CD14-positive monocyte (primary cell): ENCODE data around the gene TMTC2. TPM values are rescaled to one million over a fixed set of nuclear protein-coding genes. Genes with fewer than 3 reads are reported as not detected.

Source experiments
- DNase-seq, 3 donors: peaks; one replicate each; pipeline ENCODE4 v3.0.0-alpha.2; 2011 to 2022
- H2AFZ ChIP-seq: 2 replicates; pipeline ENCODE4 v1.6.0; 2012; ENCODE audit warnings: mild to moderate bottlenecking, low read depth, low read length, inconsistent platforms; ENCODE audit not compliant: insufficient read depth, poor library complexity, severe bottlenecking
- H3K27ac ChIP-seq, 2 donors: 1 replicate in 1 of 2; 2 replicates in 1 of 2; pipeline ENCODE4 v1.5.1; 2012 to 2013; ENCODE audit warnings: low read length in 2 of 2, control low read depth in 1 of 2, inconsistent platforms in 1 of 2, low read depth in 1 of 2, mild to moderate bottlenecking in 1 of 2
- H3K27me3 ChIP-seq, 2 donors: one replicate each; pipeline versions ENCODE4 v1.6.0 to v1.6.1; 2011 to 2013; ENCODE audit warnings: low read length in 2 of 2; ENCODE audit not compliant: control insufficient read depth in 2 of 2, insufficient read depth in 2 of 2
- H3K36me3 ChIP-seq, 2 donors: replicated peaks in 1 of 2; 1 replicate in 1 of 2; 2 replicates in 1 of 2; pipeline versions ENCODE4 v1.5.1 to v1.6.1; 2012 to 2013; ENCODE audit warnings: low read length in 2 of 2, control low read depth in 1 of 2, inconsistent platforms in 1 of 2, mild to moderate bottlenecking in 1 of 2; ENCODE audit not compliant: insufficient read depth in 2 of 2, control insufficient read depth in 1 of 2
- H3K4me1 ChIP-seq, 2 donors: 1 replicate in 1 of 2; 2 replicates in 1 of 2; pipeline versions ENCODE4 v1.5.1 to v1.6.1; 2012 to 2013; ENCODE audit warnings: low read length in 2 of 2, control low read depth in 1 of 2, inconsistent platforms in 1 of 2, mild to moderate bottlenecking in 1 of 2, moderate library complexity in 1 of 2; ENCODE audit not compliant: insufficient read depth in 2 of 2, control insufficient read depth in 1 of 2
- H3K4me2 ChIP-seq: replicated peaks from 2 replicates; pipeline ENCODE3; 2012; ENCODE audit warnings: low read length, moderate library complexity, mild to moderate bottlenecking; ENCODE audit not compliant: poor library complexity, severe bottlenecking; ENCODE audit errors: extremely low read depth
- H3K4me3 ChIP-seq, 3 experiments: fragments of 200-600 bp in 1 of 3; sonication (generic) in 1 of 3; replicated peaks in 1 of 3; 1 replicate in 2 of 3; 2 replicates in 1 of 3; pipeline ENCODE4 v1.5.1; 2011 to 2013; ENCODE audit warnings: low read length in 3 of 3, mild to moderate bottlenecking in 3 of 3, control low read depth in 2 of 3, low read depth in 2 of 3, inconsistent platforms in 1 of 3, moderate library complexity in 1 of 3
- H3K79me2 ChIP-seq: 2 replicates; pipeline ENCODE4 v1.6.0; 2012; ENCODE audit warnings: mild to moderate bottlenecking, control low read depth, inconsistent platforms, low read length, moderate library complexity; ENCODE audit not compliant: insufficient read depth
- H3K9ac ChIP-seq: 2 replicates; pipeline ENCODE4 v1.6.0; 2017; ENCODE audit warnings: low read length, mild to moderate bottlenecking; ENCODE audit not compliant: insufficient read depth, poor library complexity, severe bottlenecking
- H3K9me3 ChIP-seq, 2 donors: replicated peaks in 1 of 2; 1 replicate in 1 of 2; 2 replicates in 1 of 2; pipeline versions ENCODE4 v1.5.1 to v1.6.1; 2012 to 2013; ENCODE audit warnings: low read length in 2 of 2, control low read depth in 1 of 2; ENCODE audit not compliant: control insufficient read depth in 1 of 2, insufficient read depth in 1 of 2
- H4K20me1 ChIP-seq: 2 replicates; pipeline ENCODE4 v1.6.0; 2012; ENCODE audit warnings: mild to moderate bottlenecking, low read length, control low read depth, moderate library complexity; ENCODE audit not compliant: insufficient read depth
- H3K27ac Mint-ChIP-seq, 7 donors: one replicate each; pipeline ENCODE4 v1.8.0; 2020; ENCODE audit warnings: mild to moderate bottlenecking in 7 of 7, mixed read lengths in 7 of 7, moderate library complexity in 6 of 7, inconsistent platforms in 2 of 7
- H3K27me3 Mint-ChIP-seq, 3 donors: one replicate each; pipeline ENCODE4 v1.8.0; 2021 to 2022; ENCODE audit warnings: low read depth in 3 of 3, mild to moderate bottlenecking in 3 of 3, mixed read lengths in 3 of 3, moderate library complexity in 3 of 3, inconsistent platforms in 1 of 3
- H3K36me3 Mint-ChIP-seq, 2 donors: one replicate each; pipeline ENCODE4 v1.8.0; 2020; ENCODE audit warnings: mixed read lengths in 2 of 2, inconsistent platforms in 1 of 2, mild to moderate bottlenecking in 1 of 2
- H3K4me1 Mint-ChIP-seq: one replicate; pipeline ENCODE4 v1.8.0; 2020; ENCODE audit warnings: mild to moderate bottlenecking, mixed read lengths
- H3K4me3 Mint-ChIP-seq, 2 donors: one replicate each; pipeline ENCODE4 v1.8.0; 2020; ENCODE audit warnings: mild to moderate bottlenecking in 2 of 2, mixed read lengths in 2 of 2, moderate library complexity in 1 of 2
- H3K9me3 Mint-ChIP-seq, 7 donors: one replicate each; pipeline ENCODE4 v1.8.0; 2020 to 2022; ENCODE audit warnings: mixed read lengths in 7 of 7, mild to moderate bottlenecking in 6 of 7, moderate library complexity in 6 of 7, inconsistent platforms in 2 of 7
- WGBS: methylation state at CpG from one replicate; pipeline ENCODE4 v1.1.5; 2013; ENCODE audit warnings: missing lambda C conversion rate; ENCODE audit not compliant: insufficient coverage; 5-methylcytosine and 5-hydroxymethylcytosine counted together
- intact Hi-C, 2 donors: fragments of 100-400 bp; cut with micrococcal nuclease; formaldehyde crosslinking; loops; one replicate each; pipeline versions ENCODE4 v1.15.0 to v1.15.1; 2023
- polyA plus RNA-seq, 3 donors: library from polyadenylated mRNA; depleted of rRNA in 1 of 3; unstranded in 2 of 3; stranded (reverse) in 1 of 3; fragments of 300-500 nt in 2 of 3; fragments of >200 nt in 1 of 3; fragmentation: Illumina TruSeq in 2 of 3; gene quantifications; 1 replicate in 2 of 3; 2 replicates in 1 of 3; pipeline ENCODE4 v1.2.3, GENCODE V29; 2012 to 2021
- TF ChIP-seq, protein P1 (sequence below): fragments of 200-600 bp; IDR thresholded peaks from one replicate; pipeline ENCODE4 v1.8.0; 2022; ENCODE audit warnings: antibody characterized with exemption, mild to moderate bottlenecking

The TMTC2 gene
- polyA plus RNA-seq, 3 donors = 2.5 to 15.7 (median 3.3) TPM

DNA sequence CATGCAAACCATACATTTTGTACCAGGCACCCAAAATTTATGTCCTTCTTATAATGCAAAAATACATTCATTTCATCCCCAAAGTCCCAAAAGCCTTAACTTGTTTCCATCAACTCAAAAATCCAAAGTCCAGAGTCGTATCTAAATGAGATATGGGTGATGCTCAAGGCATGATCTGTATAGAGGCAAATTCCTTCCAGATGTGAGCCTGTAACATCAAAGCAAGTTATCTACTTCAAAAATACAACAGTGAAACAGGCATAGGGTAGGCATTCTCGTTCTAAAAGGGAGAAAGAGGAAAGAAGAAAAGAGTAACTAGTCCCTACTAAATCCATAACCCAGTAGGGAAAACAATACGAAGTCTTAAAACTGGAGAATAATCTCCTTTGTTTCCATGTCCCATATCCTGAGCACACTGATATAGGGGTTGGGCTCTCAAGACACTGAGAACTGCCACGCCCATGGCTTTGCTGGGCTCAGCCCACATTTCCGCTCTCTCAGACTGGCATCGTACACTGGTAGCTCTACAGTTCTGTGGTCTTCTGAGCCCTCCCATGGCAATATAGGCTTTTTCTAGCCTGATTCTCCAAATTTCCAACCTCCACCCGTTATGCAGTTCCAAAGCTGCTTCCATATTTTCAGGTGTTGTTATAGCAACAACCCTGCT lies 232.8 kb downstream of the TMTC2 start:
- H3K4me3 Mint-ChIP-seq = no peak overlapping the region
- Histone ChIP-seq H3K79me2 (no peaks in the 10 kb centered on the region), H3K9me3 (no peaks in the 10 kb centered on the region), H3K4me1 (no peaks in the 10 kb centered on the region), H3K4me3 (no peak overlapping the region), H3K27me3 (no peaks in the 10 kb centered on the region), H2AFZ (no peak overlapping the region), H4K20me1 (no peaks in the 10 kb centered on the region), H3K36me3 (peaks cover 4 to 10% of the 10 kb centered on the region in 2 donors), H3K4me2 (no peak overlapping the region), H3K27ac (no peak overlapping the region), H3K9ac (no peak overlapping the region)
- peaks cover 0 to 6% (median 0%) of the 10 kb centered on the region in 7 donors for H3K9me3 Mint-ChIP-seq
- H3K4me1 Mint-ChIP-seq = no peaks in the 10 kb centered on the region
- no peak for DNase-seq
- WGBS = 94% methylated on average over 2 of the region's 7 CpGs
- H3K27me3 Mint-ChIP-seq = no peaks in the 10 kb centered on the region
- H3K27ac Mint-ChIP-seq = no peak overlapping the region
- intact Hi-C loops = no loop called here
- TF ChIP-seq, protein P1, sequence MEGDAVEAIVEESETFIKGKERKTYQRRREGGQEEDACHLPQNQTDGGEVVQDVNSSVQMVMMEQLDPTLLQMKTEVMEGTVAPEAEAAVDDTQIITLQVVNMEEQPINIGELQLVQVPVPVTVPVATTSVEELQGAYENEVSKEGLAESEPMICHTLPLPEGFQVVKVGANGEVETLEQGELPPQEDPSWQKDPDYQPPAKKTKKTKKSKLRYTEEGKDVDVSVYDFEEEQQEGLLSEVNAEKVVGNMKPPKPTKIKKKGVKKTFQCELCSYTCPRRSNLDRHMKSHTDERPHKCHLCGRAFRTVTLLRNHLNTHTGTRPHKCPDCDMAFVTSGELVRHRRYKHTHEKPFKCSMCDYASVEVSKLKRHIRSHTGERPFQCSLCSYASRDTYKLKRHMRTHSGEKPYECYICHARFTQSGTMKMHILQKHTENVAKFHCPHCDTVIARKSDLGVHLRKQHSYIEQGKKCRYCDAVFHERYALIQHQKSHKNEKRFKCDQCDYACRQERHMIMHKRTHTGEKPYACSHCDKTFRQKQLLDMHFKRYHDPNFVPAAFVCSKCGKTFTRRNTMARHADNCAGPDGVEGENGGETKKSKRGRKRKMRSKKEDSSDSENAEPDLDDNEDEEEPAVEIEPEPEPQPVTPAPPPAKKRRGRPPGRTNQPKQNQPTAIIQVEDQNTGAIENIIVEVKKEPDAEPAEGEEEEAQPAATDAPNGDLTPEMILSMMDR = no peak
- H3K36me3 Mint-ChIP-seq = peaks cover 25 to 29% of the 10 kb centered on the region in 2 donors

DNA sequence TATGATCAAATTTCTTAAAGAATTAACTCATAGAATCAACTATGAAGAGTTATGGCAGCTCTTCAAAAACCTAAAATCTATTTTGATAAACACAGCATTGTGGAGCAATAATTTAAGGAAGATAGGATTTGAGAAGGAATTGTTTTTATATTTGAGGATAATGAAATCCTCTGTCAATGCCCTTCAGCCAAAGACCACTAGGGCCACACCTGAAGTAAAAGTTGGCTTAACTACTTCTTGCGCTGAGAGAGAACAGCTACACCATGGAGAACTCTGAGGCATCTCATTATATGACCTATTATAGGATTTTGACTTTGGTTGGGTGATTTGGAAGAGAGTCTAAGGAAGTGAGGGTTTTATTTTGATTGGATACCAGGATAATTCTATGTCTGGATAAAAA lies 237.2 kb downstream of the TMTC2 start:
- TF ChIP-seq, protein P1 = no peak
- H3K4me3 Mint-ChIP-seq = no peak overlapping the region
- peaks cover 0 to 2% of the 10 kb centered on the region in 2 donors for H3K36me3 ChIP-seq
- H3K27me3 Mint-ChIP-seq = no peaks in the 10 kb centered on the region
- H3K36me3 Mint-ChIP-seq = peaks cover 25 to 28% of the 10 kb centered on the region in 2 donors
- no peaks in the 10 kb centered on the region for H3K27me3 ChIP-seq
- no peak overlapping the region for H2AFZ ChIP-seq
- intact Hi-C loops = no loop called here
- no peak overlapping the region for H3K27ac ChIP-seq
- no peaks in the 10 kb centered on the region for H3K9me3 Mint-ChIP-seq
- DNase-seq = no peak
- H3K4me2 ChIP-seq = no peak overlapping the region
- no peaks in the 10 kb centered on the region for H3K4me1 ChIP-seq
- H3K9ac ChIP-seq = no peak overlapping the region
- no peak overlapping the region for H3K4me3 ChIP-seq
- peak overlapping the region in 1 of 7 donors; percentile 18 for H3K27ac Mint-ChIP-seq
- no peaks in the 10 kb centered on the region for H3K79me2 ChIP-seq
- H3K9me3 ChIP-seq = no peaks in the 10 kb centered on the region
- no peaks in the 10 kb centered on the region for H4K20me1 ChIP-seq
- H3K4me1 Mint-ChIP-seq = no peaks in the 10 kb centered on the region
- WGBS = no CpG with 5 or more reads among the region's 1 CpG
